Mesendoderm (in vitro differentiated cells): ENCODE data around the gene CFHR5. TPM values are rescaled to one million over a fixed set of nuclear protein-coding genes. Genes with fewer than 3 reads are reported as not detected.

Source experiments
- DNase-seq: peaks from one replicate; pipeline ENCODE4 v3.0.0; 2013
- H2AK5ac ChIP-seq: 2 replicates; pipeline ENCODE4 v1.6.1; 2013; ENCODE audit warnings: low read length, inconsistent platforms
- H2BK120ac ChIP-seq: 2 replicates; pipeline ENCODE4 v1.6.1; 2013; ENCODE audit warnings: low read depth, mild to moderate bottlenecking, low read length, moderate library complexity, mixed read lengths
- H2BK15ac ChIP-seq: replicated peaks from 2 replicates; pipeline ENCODE4 v1.6.1; 2013; ENCODE audit warnings: low read depth, mild to moderate bottlenecking, moderate library complexity
- H2BK5ac ChIP-seq: 2 replicates; pipeline ENCODE4 v1.6.1; 2013; ENCODE audit warnings: low read length, inconsistent platforms
- H3K18ac ChIP-seq: 2 replicates; pipeline ENCODE4 v1.6.1; 2013; ENCODE audit warnings: mild to moderate bottlenecking, low read length, mixed read lengths
- H3K23ac ChIP-seq: one replicate; pipeline ENCODE4 v1.6.1; 2013; ENCODE audit warnings: low read length
- H3K27ac ChIP-seq: 2 replicates; pipeline ENCODE4 v1.5.1; 2013; ENCODE audit warnings: low read depth, mild to moderate bottlenecking, inconsistent platforms, low read length, moderate library complexity
- H3K27me3 ChIP-seq: 2 replicates; pipeline ENCODE4 v1.6.1; 2013; ENCODE audit warnings: low read length, control low read depth, mild to moderate bottlenecking, inconsistent platforms; ENCODE audit not compliant: insufficient read depth, poor library complexity
- H3K36me3 ChIP-seq: 2 replicates; pipeline ENCODE4 v1.6.1; 2013; ENCODE audit warnings: low read length, inconsistent platforms; ENCODE audit not compliant: control insufficient read depth, insufficient read depth
- H3K4ac ChIP-seq: one replicate; pipeline ENCODE4 v1.6.1; 2013; ENCODE audit warnings: low read depth, mild to moderate bottlenecking, low read length, moderate library complexity
- H3K4me1 ChIP-seq: 2 replicates; pipeline ENCODE4 v1.6.1; 2013; ENCODE audit warnings: low read depth, low read length, inconsistent platforms; ENCODE audit not compliant: control insufficient read depth
- H3K4me2 ChIP-seq: 2 replicates; pipeline ENCODE4 v1.6.1; 2013; ENCODE audit warnings: low read length
- H3K4me3 ChIP-seq: 2 replicates; pipeline ENCODE4 v1.5.1; 2013; ENCODE audit warnings: mild to moderate bottlenecking, low read length
- H3K56ac ChIP-seq: one replicate; pipeline ENCODE4 v1.6.1; 2013; ENCODE audit warnings: low read length
- H3K79me1 ChIP-seq: 2 replicates; pipeline ENCODE4 v1.6.1; 2013; ENCODE audit warnings: low read length, inconsistent platforms
- H3K79me2 ChIP-seq: 2 replicates; pipeline ENCODE4 v1.6.1; 2013; ENCODE audit warnings: mild to moderate bottlenecking, low read length; ENCODE audit not compliant: control insufficient read depth, insufficient read depth
- H3K9ac ChIP-seq: 2 replicates; pipeline ENCODE4 v1.6.1; 2013; ENCODE audit warnings: low read length, inconsistent platforms
- H4K5ac ChIP-seq: one replicate; pipeline ENCODE4 v1.6.1; 2013; ENCODE audit warnings: low read length
- H4K8ac ChIP-seq: one replicate; pipeline ENCODE4 v1.6.1; 2013; ENCODE audit warnings: low read depth, mild to moderate bottlenecking, control low read depth, low read length, moderate library complexity
- WGBS: extraction: QIAGEN DNeasy Blood & Tissue Kit; methylation state at CpG from one replicate; pipeline ENCODE4 v1.1.7; 2013; ENCODE audit warnings: low lambda C conversion rate, missing lambda C conversion rate; ENCODE audit not compliant: insufficient coverage; ENCODE audit errors: extremely low coverage; 5-methylcytosine and 5-hydroxymethylcytosine counted together
- small RNA-seq: library from polyadenylated mRNA; stranded (forward); fragments of <200 nt; extraction: miRNeasy Mini kit (QIAGEN cat#:217004); gene quantifications from one replicate; pipeline ENCODE3, GENCODE V24; 2013; ENCODE audit not compliant: insufficient read depth

CFHR5 gene

DNA sequence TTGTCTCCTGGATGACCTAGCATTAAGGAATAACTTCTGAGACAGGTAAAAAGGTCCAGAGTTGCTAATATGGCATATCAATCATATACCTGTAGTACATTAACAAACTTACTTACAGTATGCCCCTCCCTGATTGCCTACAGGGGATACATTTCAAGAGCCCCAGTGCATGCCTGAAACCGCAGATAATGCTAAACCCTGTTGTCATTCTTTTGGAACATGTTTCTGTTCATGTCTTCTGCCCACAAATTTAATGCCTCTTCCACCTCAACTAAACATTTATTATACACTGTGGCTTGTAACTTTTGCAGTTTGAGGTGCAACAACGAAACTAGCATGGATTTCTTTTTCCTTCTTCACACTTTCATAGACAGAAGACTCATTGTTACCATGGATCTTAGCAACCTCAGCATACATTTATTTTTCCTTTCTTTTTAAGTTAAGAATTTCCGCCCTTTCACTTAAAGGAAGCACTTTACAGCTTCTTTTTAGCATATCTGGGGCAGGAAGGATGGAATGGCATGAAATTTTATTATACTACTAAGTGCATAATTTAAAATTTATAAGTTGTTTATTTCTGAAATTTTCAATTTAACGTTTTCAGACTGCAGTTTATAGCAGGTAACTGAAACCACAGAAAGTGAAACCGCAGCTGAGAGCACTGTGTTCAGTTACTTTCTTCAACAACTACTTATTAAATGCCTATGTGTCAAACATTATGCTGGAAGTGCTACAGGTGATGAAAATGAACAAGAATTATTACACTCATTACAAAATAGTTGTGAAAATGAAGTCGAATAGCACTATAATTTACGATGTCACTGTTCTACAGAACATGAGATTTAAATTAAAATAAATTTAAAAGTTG, 64.4 kb downstream of the CFHR5 start:
- H3K4me2 ChIP-seq = no peak overlapping the region
- H3K79me2 ChIP-seq = no peaks in the 10 kb centered on the region
- no peaks in the 10 kb centered on the region for H3K79me1 ChIP-seq
- H4K5ac ChIP-seq = no peak overlapping the region
- H4K8ac ChIP-seq = no peak overlapping the region
- H2BK120ac ChIP-seq = no peak overlapping the region
- H2AK5ac ChIP-seq = no peak overlapping the region
- H2BK15ac ChIP-seq = no peak overlapping the region
- no peak overlapping the region for H3K9ac ChIP-seq
- H3K4me1 ChIP-seq = no peaks in the 10 kb centered on the region
- H3K23ac ChIP-seq = no peak overlapping the region
- H3K27me3 ChIP-seq = no peaks in the 10 kb centered on the region
- H3K27ac ChIP-seq = no peak overlapping the region
- no peak overlapping the region for H3K56ac ChIP-seq
- no peak for DNase-seq
- no peak overlapping the region for H3K4me3 ChIP-seq
- no CpG with 5 or more reads among the region's 7 CpGs for WGBS
- no peak overlapping the region for H2BK5ac ChIP-seq
- H3K18ac ChIP-seq = no peak overlapping the region
- no peaks in the 10 kb centered on the region for H3K36me3 ChIP-seq
- H3K4ac ChIP-seq = no peak overlapping the region

DNA sequence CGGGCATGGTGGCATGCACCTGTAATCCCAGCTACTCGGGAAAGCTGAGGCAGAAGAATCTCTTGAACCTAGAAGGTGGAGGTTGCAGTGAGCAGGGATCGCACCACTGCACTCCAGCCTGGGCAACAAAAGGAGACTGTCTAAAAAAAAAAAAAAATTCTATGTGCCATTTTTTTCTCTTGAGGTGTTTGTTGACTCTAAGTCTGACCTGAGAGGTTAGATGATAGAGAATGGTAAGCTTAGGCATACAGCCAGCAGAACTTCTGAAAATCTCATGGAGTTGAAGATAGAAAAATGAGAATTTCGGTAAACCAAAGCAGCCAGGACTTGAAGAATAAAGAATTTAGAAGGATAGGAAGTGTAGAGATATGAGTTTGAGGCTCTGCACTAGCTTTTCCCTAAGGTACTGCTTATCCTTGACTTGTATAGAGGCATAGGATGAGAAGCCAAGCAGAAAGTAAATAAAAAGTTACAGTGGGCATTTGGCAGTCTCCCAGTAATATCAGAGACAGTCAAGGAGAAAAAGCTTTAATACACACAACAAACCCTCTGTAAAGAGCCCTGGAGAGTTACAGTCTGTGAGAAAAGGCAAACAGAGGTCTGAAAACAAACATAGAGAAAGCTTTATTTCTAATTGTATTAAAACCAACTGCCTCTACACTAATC, 65.5 kb downstream of the CFHR5 start:
- Histone ChIP-seq H3K27me3 (no peaks in the 10 kb centered on the region), H3K23ac (no peak overlapping the region), H2BK5ac (no peak overlapping the region), H4K5ac (no peak overlapping the region), H3K4me2 (no peak overlapping the region), H2BK120ac (no peak overlapping the region), H3K4ac (no peak overlapping the region), H3K18ac (no peak overlapping the region), H3K79me1 (no peaks in the 10 kb centered on the region), H3K56ac (no peak overlapping the region), H2AK5ac (no peak overlapping the region), H4K8ac (no peak overlapping the region), H3K79me2 (no peaks in the 10 kb centered on the region), H3K9ac (no peak overlapping the region), H2BK15ac (no peak overlapping the region), H3K27ac (no peak overlapping the region), H3K36me3 (no peaks in the 10 kb centered on the region), H3K4me1 (no peaks in the 10 kb centered on the region), H3K4me3 (no peak overlapping the region)
- no CpG with 5 or more reads among the region's 4 CpGs for WGBS
- no peak for DNase-seq

DNA sequence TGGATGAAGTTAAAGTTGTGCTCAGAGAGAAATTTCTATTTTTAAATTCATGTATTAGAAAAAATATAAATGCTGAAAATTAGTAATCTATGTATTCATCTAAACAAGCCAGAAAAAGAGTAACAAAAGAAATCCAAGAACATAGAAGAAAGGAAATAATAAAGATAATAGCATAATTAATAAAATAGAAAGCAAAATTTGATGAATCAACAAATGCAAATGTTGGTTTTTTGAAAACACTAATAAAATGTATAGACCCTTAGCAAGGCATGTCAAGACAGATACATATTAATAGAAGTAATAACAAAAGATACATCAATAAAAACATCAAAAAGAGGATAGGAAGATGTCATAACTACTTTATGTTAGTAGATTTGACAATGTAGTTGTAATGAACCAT, 71.7 kb downstream of the CFHR5 start:
- H3K4ac ChIP-seq = no peak overlapping the region
- H3K79me1 ChIP-seq = no peaks in the 10 kb centered on the region
- H3K18ac ChIP-seq = no peak overlapping the region
- no peak overlapping the region for H3K4me2 ChIP-seq
- no peak overlapping the region for H3K4me3 ChIP-seq
- no peak overlapping the region for H2BK5ac ChIP-seq
- DNase-seq = no peak
- no peak overlapping the region for H3K56ac ChIP-seq
- H3K27ac ChIP-seq = no peak overlapping the region
- no peak overlapping the region for H4K8ac ChIP-seq
- no peak overlapping the region for H2BK120ac ChIP-seq
- H4K5ac ChIP-seq = no peak overlapping the region
- H3K4me1 ChIP-seq = no peaks in the 10 kb centered on the region
- H3K9ac ChIP-seq = no peak overlapping the region
- H3K27me3 ChIP-seq = no peaks in the 10 kb centered on the region
- no peak overlapping the region for H3K23ac ChIP-seq
- no peaks in the 10 kb centered on the region for H3K79me2 ChIP-seq
- no peak overlapping the region for H2AK5ac ChIP-seq
- no peak overlapping the region for H2BK15ac ChIP-seq
- H3K36me3 ChIP-seq = no peaks in the 10 kb centered on the region

Small RNAs within 50 kb of the gene (small RNA-seq; reads per million reads assigned to genes)
- not detected for gene AL139418.1
